Gastrocnemius medialis (tissue), 4 donors: ENCODE results near the gene CTPS2. TPM values are rescaled to one million over a fixed set of nuclear protein-coding genes. Genes with fewer than 3 reads are reported as not detected.

Experiments
- ATAC-seq, 2 donors: fragments of 150-250 bp; one replicate each; pipeline ENCODE4 v1.9.1; 2016
- DNase-seq, 2 donors: peaks; one replicate each; pipeline ENCODE4 v3.0.0-alpha.2; 2019
- H3K27ac ChIP-seq, 4 donors: fragments of 200-600 bp; sonication (generic); 1 replicate in 1 of 4; 2 replicates in 3 of 4; pipeline ENCODE4 v1.5.1; 2016 to 2018; ENCODE audit warnings: mild to moderate bottlenecking in 2 of 4, moderate library complexity in 1 of 4
- H3K27me3 ChIP-seq, 3 donors: fragments of 200-600 bp; sonication (generic) in 2 of 3; 1 replicate in 1 of 3; 2 replicates in 2 of 3; pipeline versions ENCODE4 v1.5.1 to v1.6.0; 2016 to 2019; ENCODE audit warnings: mild to moderate bottlenecking in 1 of 3, moderate library complexity in 1 of 3
- H3K36me3 ChIP-seq, 2 donors: fragments of 200-600 bp; sonication (generic) in 1 of 2; one replicate each; pipeline ENCODE4 v1.5.1; 2017 to 2018
- H3K4me1 ChIP-seq, 2 donors: fragments of 200-600 bp; sonication (generic) in 1 of 2; one replicate each; pipeline ENCODE4 v1.5.1; 2016 to 2017; ENCODE audit warnings: mild to moderate bottlenecking in 2 of 2
- H3K4me3 ChIP-seq, 4 donors: fragments of 200-600 bp; sonication (generic) in 3 of 4; 1 replicate in 1 of 4; 2 replicates in 3 of 4; pipeline ENCODE4 v1.5.1; 2016 to 2019; ENCODE audit warnings: mild to moderate bottlenecking in 2 of 4
- H3K9me3 ChIP-seq, 3 donors: fragments of 200-600 bp; sonication (generic) in 2 of 3; 1 replicate in 1 of 3; 2 replicates in 2 of 3; pipeline ENCODE4 v1.5.1; 2016 to 2019
- CTCF ChIP-seq, 5 experiments: fragments of 450-650 bp in 3 of 5; fragments of 200-600 bp in 2 of 5; sonication (generic) in 2 of 5; IDR thresholded peaks in 4 of 5; conservative IDR thresholded peaks in 1 of 5; 1 replicate in 4 of 5; 2 replicates in 1 of 5; pipeline ENCODE4 v1.5.1; 2016 to 2019; ENCODE audit warnings: antibody characterized with exemption in 5 of 5, mild to moderate bottlenecking in 3 of 5, moderate library complexity in 3 of 5
- POLR2A ChIP-seq, 2 donors: fragments of 450-650 bp; IDR thresholded peaks; one replicate each; pipeline ENCODE4 v1.6.1; 2017; ENCODE audit warnings: antibody characterized with exemption in 2 of 2, mild to moderate bottlenecking in 2 of 2, moderate library complexity in 2 of 2
- in situ Hi-C, 4 donors: fragments of 200-750 bp; cut with MboI; loops; one replicate each; pipeline versions ENCODE4 v1.15.0 to v1.8.0; 2017; ENCODE audit warnings: low sequenced_read_pairs in 4 of 4
- intact Hi-C: fragments of 100-400 bp; cut with DNase I; formaldehyde crosslinking; loops from one replicate; pipeline ENCODE4 v1.15.1; 2023; ENCODE audit warnings: low total_unique reads
- microRNA counts, 2 donors: library from miRNA; unstranded; fragments of <30 nt; microRNA quantifications; one replicate each; lab custom pipeline; 2016
- microRNA-seq, 2 donors: library from miRNA; unstranded; fragments of <30 nt; microRNA quantifications; one replicate each; pipeline ENCODE4, GENCODE V29; 2016; ENCODE audit warnings: borderline replicate concordance in 2 of 2
- total RNA-seq, 4 donors: library from RNA; depleted of rRNA; stranded (reverse); fragments of >200 nt; gene quantifications; one replicate each; pipeline versions ENCODE4 v1.1.0 to v1.2.3, GENCODE V29; 2016

The CTPS2 gene
- total RNA-seq, 4 donors from 2014 or later = 2.0 to 3.8 (median 2.8) TPM

- no peaks in the 10 kb centered on the region for H3K36me3 ChIP-seq
- H3K4me1 ChIP-seq = no peaks in the 10 kb centered on the region
- H3K27ac ChIP-seq = no peak overlapping the region
- no peaks in the 10 kb centered on the region for H3K9me3 ChIP-seq
- in situ Hi-C loops (no loop called here), intact Hi-C loops (no loop called here)
- no peaks in the 10 kb centered on the region for H3K27me3 ChIP-seq
- H3K4me3 ChIP-seq = no peak overlapping the region
- ATAC-seq (no peak), DNase-seq (no peak)
- no peak for TF ChIP-seq CTCF (IDR thresholded peaks at IDR 0.05 in 4 of 5, conservative IDR thresholded peaks at IDR 0.05 in 1 of 5)
- TF ChIP-seq POLR2A (IDR thresholded peaks at IDR 0.05) = no peak
Measured at GRCh38 chrX:16552546-16552945, 159.9 kb downstream of the CTPS2 start.

- Histone ChIP-seq H3K4me3 (no peak overlapping the region), H3K4me1 (no peaks in the 10 kb centered on the region), H3K27me3 (no peaks in the 10 kb centered on the region), H3K9me3 (no peaks in the 10 kb centered on the region), H3K36me3 (no peaks in the 10 kb centered on the region), H3K27ac (no peak overlapping the region)
- intact Hi-C loops = no loop called here
- ATAC-seq = no peak
- TF ChIP-seq CTCF (IDR thresholded peaks at IDR 0.05 in 4 of 5, conservative IDR thresholded peaks at IDR 0.05 in 1 of 5) = no peak
- TF ChIP-seq POLR2A (IDR thresholded peaks at IDR 0.05) = no peak
- DNase-seq = no peak
- in situ Hi-C loops = no loop called here
Measured at GRCh38 chrX:16547644-16548043, 164.8 kb downstream of the CTPS2 start.

GRCh38 chrX:16544969-16545368, 167.5 kb downstream of the CTPS2 start:
- Histone ChIP-seq H3K4me1 (no peaks in the 10 kb centered on the region), H3K27ac (no peak overlapping the region), H3K4me3 (no peak overlapping the region), H3K27me3 (no peaks in the 10 kb centered on the region), H3K9me3 (no peaks in the 10 kb centered on the region), H3K36me3 (no peaks in the 10 kb centered on the region)
- intact Hi-C loops (no loop called here), in situ Hi-C loops (no loop called here)
- no peak for DNase-seq
- ATAC-seq = no peak
- no peak for TF ChIP-seq CTCF (IDR thresholded peaks at IDR 0.05 in 4 of 5, conservative IDR thresholded peaks at IDR 0.05 in 1 of 5)
- no peak for TF ChIP-seq POLR2A (IDR thresholded peaks at IDR 0.05)

MicroRNAs within 50 kb of the gene (microRNA counts, 767-probe panel; counts per million panel counts)
- 356 to 448 counts per million in 2 donors for microRNA hsa-miR-548am-3p (lab: Ali Mortazavi, UCI)

Small RNAs within 50 kb of the gene (microRNA-seq; reads per million reads assigned to microRNA genes)
- 0 reads per million in 2 donors for gene MIR548AM

Other genes starting within 250 kb of the CTPS2 start
- not detected for gene S100G, start 62.5 kb downstream of the CTPS2 start, total RNA-seq
- gene SYAP1, start 6.9 kb upstream of the CTPS2 start, total RNA-seq = 10 to 100 TPM; 10.6 to 26.4 (median 16.9) TPM
- 10 to 100 TPM in 2 of 4 donors, 1 to 10 TPM in 2; 6.9 to 16.9 (median 9.6) TPM for gene TXLNG, start 73.8 kb upstream of the CTPS2 start, total RNA-seq
- 100 to 1,000 TPM in 3 of 4 donors, 10 to 100 TPM in 1; 95.0 to 325 (median 151) TPM for gene RBBP7, start 157.7 kb upstream of the CTPS2 start, total RNA-seq
- 1 to 10 TPM; 1.8 to 8.8 (median 3.2) TPM for gene REPS2, start 234.0 kb upstream of the CTPS2 start, total RNA-seq